ENCODE data around the gene TSEN2.

DNA sequence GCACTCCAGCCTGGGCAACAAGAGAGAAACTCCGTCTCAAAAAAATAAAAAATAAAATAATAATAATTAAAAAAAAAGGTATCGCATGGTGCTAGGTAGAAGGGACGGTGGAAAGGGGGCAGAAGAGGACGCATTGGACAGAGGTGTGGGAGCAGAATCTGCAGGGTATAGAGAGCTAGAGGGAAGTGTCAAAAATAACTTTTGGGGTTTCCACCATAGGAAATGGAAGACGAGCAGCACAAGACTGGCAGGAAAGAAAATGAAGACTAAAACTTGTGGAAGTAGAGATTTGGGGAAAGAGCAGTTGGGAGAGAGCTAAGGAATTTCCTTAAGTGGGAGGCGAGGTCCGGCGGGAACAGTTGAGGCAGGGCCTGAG lies 72.0 kb downstream of the TSEN2 start:
- TF ChIP-seq, protein P1, sequence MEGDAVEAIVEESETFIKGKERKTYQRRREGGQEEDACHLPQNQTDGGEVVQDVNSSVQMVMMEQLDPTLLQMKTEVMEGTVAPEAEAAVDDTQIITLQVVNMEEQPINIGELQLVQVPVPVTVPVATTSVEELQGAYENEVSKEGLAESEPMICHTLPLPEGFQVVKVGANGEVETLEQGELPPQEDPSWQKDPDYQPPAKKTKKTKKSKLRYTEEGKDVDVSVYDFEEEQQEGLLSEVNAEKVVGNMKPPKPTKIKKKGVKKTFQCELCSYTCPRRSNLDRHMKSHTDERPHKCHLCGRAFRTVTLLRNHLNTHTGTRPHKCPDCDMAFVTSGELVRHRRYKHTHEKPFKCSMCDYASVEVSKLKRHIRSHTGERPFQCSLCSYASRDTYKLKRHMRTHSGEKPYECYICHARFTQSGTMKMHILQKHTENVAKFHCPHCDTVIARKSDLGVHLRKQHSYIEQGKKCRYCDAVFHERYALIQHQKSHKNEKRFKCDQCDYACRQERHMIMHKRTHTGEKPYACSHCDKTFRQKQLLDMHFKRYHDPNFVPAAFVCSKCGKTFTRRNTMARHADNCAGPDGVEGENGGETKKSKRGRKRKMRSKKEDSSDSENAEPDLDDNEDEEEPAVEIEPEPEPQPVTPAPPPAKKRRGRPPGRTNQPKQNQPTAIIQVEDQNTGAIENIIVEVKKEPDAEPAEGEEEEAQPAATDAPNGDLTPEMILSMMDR (IDR thresholded peaks at IDR 0.05) = no peak
- TF ChIP-seq POLR2A (IDR thresholded peaks at IDR 0.05) (no peak), EP300 (IDR thresholded peaks at IDR 0.05) (no peak), POLR2AphosphoS5 (IDR thresholded peaks at IDR 0.05) (no peak)

Measured in suprapubic skin (tissue), 4 donors.